Measurements from ENCODE around the gene PGLYRP1. TPM values are rescaled to one million over a fixed set of nuclear protein-coding genes. Genes with fewer than 3 reads are reported as not detected.

PGLYRP1 gene
- total RNA-seq, 1 donor from 2014 or later = not detected

DNA sequence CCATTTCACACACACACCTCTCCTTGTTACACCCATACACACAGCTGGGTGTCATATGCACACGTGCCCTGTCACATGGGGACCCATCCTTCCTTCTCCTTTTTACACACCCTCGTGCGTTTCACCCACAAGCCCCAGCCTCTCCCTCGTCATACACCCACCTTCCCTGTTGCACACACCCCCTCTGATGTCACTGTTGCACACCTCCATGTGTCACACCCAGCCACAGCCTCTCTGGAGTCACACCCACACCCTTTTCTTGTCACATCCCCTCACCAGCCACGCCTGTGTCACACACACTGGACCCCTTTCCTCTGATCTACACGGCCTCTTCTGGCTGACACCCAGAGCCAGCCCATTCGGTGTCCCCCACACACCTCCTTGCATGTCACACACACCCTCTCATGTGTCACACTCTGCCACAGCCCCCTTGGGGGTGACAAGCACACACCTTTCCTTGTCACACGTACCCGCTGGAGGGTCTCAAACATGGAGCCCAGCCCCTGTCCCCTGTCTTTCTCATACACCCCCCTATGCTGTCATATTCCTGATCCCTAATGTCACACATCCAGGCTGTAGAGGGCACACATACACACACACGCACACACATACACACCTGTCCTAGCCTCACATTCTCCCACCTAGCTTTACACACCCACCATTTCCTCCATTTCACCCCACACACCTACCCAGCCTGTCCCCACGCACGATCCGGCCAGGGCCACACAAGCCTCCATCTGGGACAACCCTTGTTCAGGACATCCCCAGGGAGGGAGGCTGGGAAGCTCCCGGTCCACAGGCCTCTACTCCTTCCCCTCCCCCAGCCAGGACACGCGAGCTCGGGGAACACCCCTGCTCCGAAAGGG is 50.5 kb downstream of the PGLYRP1 start:
- TF ChIP-seq CTCF (IDR thresholded peaks at IDR 0.05; ENCODE audit: partially characterized antibody, unreplicated experiment) = no peak
- Mint-ChIP-seq H3K9me3 (ENCODE audit: unreplicated experiment) (peaks cover 17% of the 10 kb centered on the region), H3K27me3 (ENCODE audit: unreplicated experiment) (peaks cover 30% of the 10 kb centered on the region), H3K27ac (ENCODE audit: unreplicated experiment) (peak overlapping the region; percentile 87), H3K4me3 (ENCODE audit: unreplicated experiment) (peak overlapping the region; percentile 99), H3K36me3 (ENCODE audit: unreplicated experiment) (peaks cover 14% of the 10 kb centered on the region), H3K4me1 (ENCODE audit: low read depth, unreplicated experiment) (peaks cover 37% of the 10 kb centered on the region)
- DNase-seq = peak; percentile 52

DNA sequence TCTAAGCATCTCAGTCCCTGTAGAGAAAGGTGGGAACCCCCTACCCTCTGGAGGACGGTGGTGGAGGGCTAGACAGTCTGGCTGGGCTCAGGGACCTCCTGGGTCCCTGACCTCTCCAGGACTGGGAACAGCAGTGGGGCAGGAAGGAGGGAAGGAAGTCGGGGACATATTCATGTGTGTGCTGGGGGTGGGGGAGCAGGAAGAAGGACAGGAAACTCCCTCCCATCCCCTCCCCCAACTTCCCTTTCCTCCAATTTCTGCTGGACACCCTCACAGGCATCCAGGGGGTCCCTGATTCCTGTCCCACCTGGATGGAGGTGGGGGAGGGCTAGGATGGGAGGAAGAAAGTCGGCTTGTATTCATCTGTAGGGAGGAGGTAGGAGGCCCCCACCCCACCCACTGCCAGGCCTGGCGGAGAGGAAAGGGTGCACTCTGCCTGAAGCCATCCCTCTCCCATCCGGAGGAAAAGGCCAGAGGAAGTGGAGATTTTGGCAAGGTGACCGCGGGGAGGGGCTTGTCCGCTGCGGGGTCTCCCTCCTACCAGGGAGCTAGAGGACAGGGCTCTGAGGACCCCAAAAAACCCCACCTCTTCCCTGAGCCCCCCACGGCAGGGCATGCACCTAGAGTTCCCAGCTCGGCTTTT is 51.5 kb downstream of the PGLYRP1 start:
- H3K9me3 Mint-ChIP-seq (ENCODE audit: unreplicated experiment) = peaks cover 17% of the 10 kb centered on the region
- H3K4me3 Mint-ChIP-seq (ENCODE audit: unreplicated experiment) = peak overlapping the region; percentile 99
- H3K4me1 Mint-ChIP-seq (ENCODE audit: low read depth, unreplicated experiment) = peaks cover 38% of the 10 kb centered on the region
- peak overlapping the region; percentile 87 for H3K27ac Mint-ChIP-seq (ENCODE audit: unreplicated experiment)
- DNase-seq = no peak
- peaks cover 30% of the 10 kb centered on the region for H3K27me3 Mint-ChIP-seq (ENCODE audit: unreplicated experiment)
- no peak for TF ChIP-seq CTCF (IDR thresholded peaks at IDR 0.05; ENCODE audit: partially characterized antibody, unreplicated experiment)
- peaks cover 14% of the 10 kb centered on the region for H3K36me3 Mint-ChIP-seq (ENCODE audit: unreplicated experiment)

DNA sequence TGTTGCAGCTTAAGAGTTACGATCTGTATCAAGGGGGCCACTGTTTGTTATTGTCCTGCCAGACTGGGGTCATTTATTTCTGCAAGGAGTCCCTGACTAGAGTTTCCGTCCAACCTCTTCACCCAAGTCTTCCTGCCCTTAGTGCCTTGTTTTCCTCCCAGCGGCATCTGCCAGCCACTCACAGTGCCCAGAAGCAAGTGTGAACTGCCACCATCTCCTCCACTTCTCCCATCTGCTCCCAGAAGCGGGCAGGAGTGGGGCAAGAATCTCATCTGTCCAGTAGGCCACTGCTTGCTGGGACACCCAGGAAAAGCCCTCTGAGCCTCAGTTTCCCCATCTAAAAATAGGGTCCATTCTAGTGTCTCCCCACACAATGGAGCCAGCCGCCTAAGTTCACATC is 53.2 kb downstream of the PGLYRP1 start:
- H3K27ac Mint-ChIP-seq (ENCODE audit: unreplicated experiment) = peak overlapping the region; percentile 62

More for the DNA sequence above, 53.2 kb downstream of the PGLYRP1 start:
- Mint-ChIP-seq H3K4me1 (ENCODE audit: low read depth, unreplicated experiment) (peaks cover 31% of the 10 kb centered on the region), H3K9me3 (ENCODE audit: unreplicated experiment) (peaks cover 15% of the 10 kb centered on the region), H3K36me3 (ENCODE audit: unreplicated experiment) (peaks cover 19% of the 10 kb centered on the region), H3K4me3 (ENCODE audit: unreplicated experiment) (peak overlapping the region; percentile 63), H3K27me3 (ENCODE audit: unreplicated experiment) (peaks cover 19% of the 10 kb centered on the region)
- no peak for DNase-seq
- TF ChIP-seq CTCF (IDR thresholded peaks at IDR 0.05; ENCODE audit: partially characterized antibody, unreplicated experiment) = no peak

Small RNA genes within 50 kb of the gene (microRNA-seq; reads per million reads assigned to microRNA genes)
- gene MIR769 (ENCODE audit: unreplicated experiment) = 2,141 reads per million, percentile 93 among the genes with 10 or more reads in this experiment

Other genes starting within 250 kb of the PGLYRP1 start
- gene DMPK, start 240.6 kb downstream of the PGLYRP1 start, total RNA-seq (ENCODE audit: unreplicated experiment) = 107 TPM
- gene DMWD, start 230.2 kb downstream of the PGLYRP1 start, total RNA-seq (ENCODE audit: unreplicated experiment) = 123 TPM
- 0.61 TPM for gene RSPH6A, start 207.7 kb downstream of the PGLYRP1 start, total RNA-seq (ENCODE audit: unreplicated experiment)
- 78.1 TPM for gene SYMPK, start 159.9 kb downstream of the PGLYRP1 start, total RNA-seq (ENCODE audit: unreplicated experiment)
- 1.0 TPM for gene FOXA3, start 158.7 kb downstream of the PGLYRP1 start, total RNA-seq (ENCODE audit: unreplicated experiment)
- 19.2 TPM for gene IRF2BP1, start 136.9 kb downstream of the PGLYRP1 start, total RNA-seq (ENCODE audit: unreplicated experiment)
- 7.1 TPM for gene MYPOP, start 120.4 kb downstream of the PGLYRP1 start, total RNA-seq (ENCODE audit: unreplicated experiment)
- not detected for gene NANOS2, start 108.3 kb downstream of the PGLYRP1 start, total RNA-seq (ENCODE audit: unreplicated experiment)
- 163 TPM for gene NOVA2, start 49.2 kb downstream of the PGLYRP1 start, total RNA-seq (ENCODE audit: unreplicated experiment)
- gene CCDC61, start 27.6 kb downstream of the PGLYRP1 start, total RNA-seq (ENCODE audit: unreplicated experiment) = 33.5 TPM
- gene IGFL4, start 17.9 kb upstream of the PGLYRP1 start, total RNA-seq (ENCODE audit: unreplicated experiment) = 0.20 TPM
- not detected for gene IGFL3, start 101.6 kb upstream of the PGLYRP1 start, total RNA-seq (ENCODE audit: unreplicated experiment)
- gene IGFL2, start 125.2 kb upstream of the PGLYRP1 start, total RNA-seq (ENCODE audit: unreplicated experiment) = not detected
- gene IGFL1, start 206.7 kb upstream of the PGLYRP1 start, total RNA-seq (ENCODE audit: unreplicated experiment) = not detected